Natural killer cell (primary cell): ENCODE measurements around the gene GLO1. TPM values are rescaled to one million over a fixed set of nuclear protein-coding genes. Genes with fewer than 3 reads are reported as not detected.
A peak's percentile ranks its signal among the peaks of the same experiment; 100 is the strongest.

Source experiments
- ATAC-seq, 3 donors: fragments of 150-1000 bp in 2 of 3; fragments of 200-7000 bp in 1 of 3; cut with Tn5 transposase; 1 replicate in 1 of 3; 2 replicates in 2 of 3; pipeline ENCODE4 v1.10.0; 2021; ENCODE audit warnings: mild to moderate bottlenecking in 2 of 3, moderate library complexity in 2 of 3
- DNase-seq, 2 donors: peaks; one replicate each; pipeline versions ENCODE4 v3.0.0 to v3.0.0-alpha.2; 2013 to 2021; ENCODE audit warnings: mixed read lengths in 1 of 2
- H3K27ac ChIP-seq: one replicate; pipeline ENCODE4 v1.5.1; 2013; ENCODE audit warnings: mild to moderate bottlenecking, low read length
- H3K27me3 ChIP-seq: one replicate; pipeline ENCODE4 v1.6.1; 2013; ENCODE audit warnings: low read length; ENCODE audit not compliant: control insufficient read depth, insufficient read depth
- H3K36me3 ChIP-seq: one replicate; pipeline ENCODE4 v1.6.1; 2013; ENCODE audit warnings: low read length; ENCODE audit not compliant: control insufficient read depth, insufficient read depth
- H3K4me1 ChIP-seq: one replicate; pipeline ENCODE4 v1.6.1; 2013; ENCODE audit warnings: low read length; ENCODE audit not compliant: control insufficient read depth, insufficient read depth
- H3K4me3 ChIP-seq: one replicate; pipeline ENCODE4 v1.5.1; 2013; ENCODE audit warnings: low read length
- H3K9me3 ChIP-seq: one replicate; pipeline ENCODE4 v1.6.1; 2013; ENCODE audit warnings: low read length; ENCODE audit not compliant: control insufficient read depth, insufficient read depth
- H3K27ac Mint-ChIP-seq, 2 donors: one replicate each; pipeline ENCODE4 v1.8.0; 2022; ENCODE audit warnings: mild to moderate bottlenecking in 2 of 2, mixed read lengths in 2 of 2, moderate library complexity in 1 of 2
- H3K27me3 Mint-ChIP-seq, 2 donors: one replicate each; pipeline ENCODE4 v1.8.0; 2022; ENCODE audit warnings: low read depth in 2 of 2, mixed read lengths in 2 of 2
- H3K36me3 Mint-ChIP-seq: one replicate; pipeline ENCODE4 v1.8.0; 2022; ENCODE audit warnings: mixed read lengths
- H3K4me1 Mint-ChIP-seq, 2 donors: one replicate each; pipeline ENCODE4 v1.8.0; 2022; ENCODE audit warnings: mixed read lengths in 2 of 2
- H3K4me3 Mint-ChIP-seq: one replicate; pipeline ENCODE4 v1.8.0; 2022; ENCODE audit warnings: mild to moderate bottlenecking, moderate library complexity, mixed read lengths
- H3K9me3 Mint-ChIP-seq, 2 donors: one replicate each; pipeline ENCODE4 v1.8.0; 2022; ENCODE audit warnings: mixed read lengths in 2 of 2
- CTCF ChIP-seq: fragments of 200-600 bp; IDR thresholded peaks from one replicate; pipeline ENCODE4 v1.8.0; 2022; ENCODE audit warnings: antibody characterized with exemption
- WGBS: methylation state at CpG from one replicate; pipeline ENCODE4 v1.1.7; 2013; ENCODE audit warnings: missing lambda C conversion rate; ENCODE audit not compliant: insufficient coverage; 5-methylcytosine and 5-hydroxymethylcytosine counted together
- intact Hi-C: fragments of 100-400 bp; cut with micrococcal nuclease; formaldehyde crosslinking; loops from one replicate; pipeline ENCODE4 v1.14.2; 2022
- total RNA-seq, 4 donors: library from RNA; stranded (reverse); fragments of 120-200 nt in 1 of 4; gene quantifications; one replicate each; pipeline versions ENCODE4 v1.2.3 to v1.2.4, GENCODE V29; 2013 to 2022

GLO1 gene
- total RNA-seq, 3 donors from 2014 or later (not counting 1 experiment from before 2014, with no cell fraction given): 24.2 to 31.3 (median 27.6) TPM

- no peak for TF ChIP-seq CTCF
- Mint-ChIP-seq H3K36me3 (peaks cover 15% of the 10 kb centered on the region), H3K27me3 (peaks cover 29 to 35% of the 10 kb centered on the region in 2 donors), H3K4me1 (peaks cover 6 to 13% of the 10 kb centered on the region in 2 donors), H3K27ac (no peak overlapping the region), H3K9me3 (peaks cover 0 to 4% of the 10 kb centered on the region in 2 donors), H3K4me3 (no peak overlapping the region)
- Histone ChIP-seq H3K27me3 (peaks cover 16% of the 10 kb centered on the region), H3K4me1 (peaks cover 11% of the 10 kb centered on the region), H3K9me3 (no peaks in the 10 kb centered on the region), H3K27ac (no peak overlapping the region), H3K4me3 (no peak overlapping the region), H3K36me3 (no peaks in the 10 kb centered on the region)
- no peak for DNase-seq
- 93% methylated on average over 1 of the region's 1 CpG for WGBS
- no peak for ATAC-seq
- intact Hi-C loops: no loop called here
Measured at GRCh38 chr6:38719358-38719757, 16.4 kb upstream of the GLO1 start.

- Mint-ChIP-seq H3K4me1 (peaks cover 22 to 25% of the 10 kb centered on the region in 2 donors), H3K9me3 (peaks cover 0 to 4% of the 10 kb centered on the region in 2 donors), H3K27ac (no peak overlapping the region), H3K27me3 (peaks cover 29 to 35% of the 10 kb centered on the region in 2 donors), H3K36me3 (peaks cover 15% of the 10 kb centered on the region), H3K4me3 (no peak overlapping the region)
- DNase-seq (no peak), ATAC-seq (no peak)
- intact Hi-C loops: no loop called here
- H3K27me3 ChIP-seq: peaks cover 16% of the 10 kb centered on the region
- 85% methylated on average over 2 of the region's 2 CpGs for WGBS
- no peaks in the 10 kb centered on the region for H3K9me3 ChIP-seq
- H3K36me3 ChIP-seq: no peaks in the 10 kb centered on the region
- H3K4me3 ChIP-seq: no peak overlapping the region
- TF ChIP-seq CTCF: no peak
- H3K27ac ChIP-seq: no peak overlapping the region
- peaks cover 20% of the 10 kb centered on the region for H3K4me1 ChIP-seq
Measured at GRCh38 chr6:38716825-38717224, 13.9 kb upstream of the GLO1 start.

GRCh38 chr6:38715016-38715689 lies 12.2 kb upstream of the GLO1 start, which contains the start of gene DNAH8:
TSS of gene DNAH8 (plus strand) at chr6:38715311. CDS start at chr6:38722810, 7,499 bp downstream.
- 6% methylated on average over 44 of the region's 44 CpGs for WGBS
- H3K4me3 Mint-ChIP-seq: peak within 1 kb of the TSS; percentile 75
- H3K27me3 Mint-ChIP-seq: peaks cover 19 to 28% of the 10 kb centered on the region in 2 donors
- H3K4me1 Mint-ChIP-seq: peaks cover 22 to 25% of the 10 kb centered on the region in 2 donors
- peaks cover 20% of the 10 kb centered on the region for H3K4me1 ChIP-seq
- peak; percentile 12 to 26 for DNase-seq
- ATAC-seq: peak; percentile 38 to 74 (median 47)
- no peak for TF ChIP-seq CTCF
- H3K36me3 ChIP-seq: no peaks in the 10 kb centered on the region
- peak within 1 kb of the TSS; percentile 83 for H3K27ac ChIP-seq
- H3K4me3 ChIP-seq: peak within 1 kb of the TSS; percentile 28
- no peaks in the 10 kb centered on the region for H3K9me3 Mint-ChIP-seq
- peak within 1 kb of the TSS; percentile 77 to 93 for H3K27ac Mint-ChIP-seq
- peaks cover 13% of the 10 kb centered on the region for H3K27me3 ChIP-seq
- H3K9me3 ChIP-seq: no peaks in the 10 kb centered on the region
- H3K36me3 Mint-ChIP-seq: peaks cover 8% of the 10 kb centered on the region
- intact Hi-C loops: no loop called here
